GM18870 (cell line): ENCODE data around the gene TMCC2.

Experiments used
- ATAC-seq: cut with Tn5 transposase; IDR thresholded peaks from one replicate; pipeline ENCODE4 v1.9.1; 2021; ENCODE audit warnings: moderate library complexity; ENCODE audit not compliant: unreplicated experiment

The TMCC2 gene

DNA sequence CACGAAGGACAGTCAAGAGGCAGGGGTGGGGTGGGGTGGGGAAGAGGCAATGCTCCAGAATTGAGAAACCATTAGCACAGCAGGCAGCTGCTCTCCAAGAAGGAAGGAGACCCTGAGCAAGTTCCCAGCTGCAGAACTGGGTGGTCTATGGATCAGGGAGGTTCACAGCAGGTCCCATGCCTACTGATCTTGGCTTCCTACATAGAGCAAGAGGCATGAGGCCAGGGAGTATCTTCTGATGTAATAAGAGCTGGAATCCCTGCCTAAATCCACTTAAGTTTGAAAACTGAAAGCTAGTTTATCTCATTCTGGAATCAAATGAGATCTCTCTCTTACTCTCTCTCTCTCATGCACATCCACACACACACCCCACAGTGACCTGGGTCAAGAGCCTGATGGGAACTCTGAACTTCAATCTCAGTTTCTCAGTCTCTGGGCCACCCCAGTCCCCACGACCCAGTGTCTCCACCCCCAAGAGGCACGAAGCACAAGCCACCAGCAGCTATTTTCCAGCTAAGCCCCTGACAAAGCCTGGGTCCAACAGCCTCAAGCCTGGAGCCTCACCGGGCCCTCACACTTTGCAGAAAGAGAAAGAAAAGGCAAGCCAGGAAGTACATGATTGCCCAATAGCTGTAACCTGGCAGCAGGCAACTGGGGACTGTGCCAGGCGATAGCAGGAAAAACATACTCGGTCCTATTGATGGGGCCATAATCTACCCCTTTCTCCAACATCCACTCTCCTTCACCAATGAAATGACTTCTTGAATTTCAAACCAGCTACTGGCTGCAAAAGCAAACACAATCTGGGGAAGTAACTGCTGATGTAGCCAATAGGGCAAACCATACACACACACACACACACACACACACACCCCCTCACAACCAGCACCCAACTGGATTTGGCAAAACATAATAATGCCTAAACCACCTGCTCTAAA is 91.6 kb downstream of the TMCC2 start:
- ATAC-seq = no peak

GRCh38 chr1:205321162-205321958 is 93.6 kb downstream of the TMCC2 start, which contains the start of gene NUAK2:
NUAK2 (minus strand) TSS chr1:205321745; CDS start chr1:205321628, 117 bp downstream.
- ATAC-seq = no peak

GRCh38 chr1:205321959-205322283 is 94.2 kb downstream of the TMCC2 start:
- ATAC-seq = no peak
